ENCODE measurements around the gene YARS1.
"Not testable (repeated sequence)": the region's sequence is repeated elsewhere in the genome, so short reads cannot be mapped to it uniquely, and the experiment has no call there.

YARS1 gene

GRCh38 chr1:32813941-32814739 is 3.0 kb downstream of the YARS1 start:
- WGBS, 2 experiments (ENCODE audit: insufficient coverage in 2 of 2): 91 to 92% methylated on average over 10 of the region's 11 CpGs
- H3K4me1 ChIP-seq (ENCODE audit: control insufficient read depth, insufficient read depth, low read length, poor library complexity, severe bottlenecking): peaks cover 9% of the 10 kb centered on the region
- H3K4me3 ChIP-seq (ENCODE audit: extremely low read depth, insufficient read depth, low read length, poor library complexity, severe bottlenecking): no peak overlapping the region
- H3K36me3 ChIP-seq (ENCODE audit: control insufficient read depth, insufficient read depth, low read length): peaks cover 57% of the 10 kb centered on the region
- no peak overlapping the region for H3K27ac ChIP-seq (ENCODE audit: low read depth, low read length, severe bottlenecking)
- no peaks in the 10 kb centered on the region for H3K9me3 ChIP-seq (ENCODE audit: control insufficient read depth, low read length)

GRCh38 chr1:32811917-32812316 is 5.2 kb downstream of the YARS1 start:
- H3K9me3 ChIP-seq (ENCODE audit: control insufficient read depth, low read length): no peaks in the 10 kb centered on the region
- H3K4me1 ChIP-seq (ENCODE audit: control insufficient read depth, insufficient read depth, low read length, poor library complexity, severe bottlenecking): peaks cover 4% of the 10 kb centered on the region
- peaks cover 79% of the 10 kb centered on the region for H3K36me3 ChIP-seq (ENCODE audit: control insufficient read depth, insufficient read depth, low read length)
- no peak overlapping the region for H3K4me3 ChIP-seq (ENCODE audit: extremely low read depth, insufficient read depth, low read length, poor library complexity, severe bottlenecking)
- WGBS, 2 experiments (ENCODE audit: insufficient coverage in 2 of 2): 100% methylated on average over 1 to 3 of the region's 3 CpGs
- no peak overlapping the region for H3K27ac ChIP-seq (ENCODE audit: low read depth, low read length, severe bottlenecking)

- Histone ChIP-seq H3K9me3 (ENCODE audit: control insufficient read depth, low read length) (no peaks in the 10 kb centered on the region), H3K27ac (ENCODE audit: low read depth, low read length, severe bottlenecking) (no peak overlapping the region), H3K4me1 (ENCODE audit: control insufficient read depth, insufficient read depth, low read length, poor library complexity, severe bottlenecking) (peaks cover 4% of the 10 kb centered on the region), H3K36me3 (ENCODE audit: control insufficient read depth, insufficient read depth, low read length) (peaks cover 86% of the 10 kb centered on the region), H3K4me3 (ENCODE audit: extremely low read depth, insufficient read depth, low read length, poor library complexity, severe bottlenecking) (no peak overlapping the region)
- 77 to 93% methylated on average over 8 of the region's 9 CpGs for WGBS, 2 experiments (ENCODE audit: insufficient coverage in 2 of 2)
Observed at GRCh38 chr1:32811265-32811664, 5.9 kb downstream of the YARS1 start.

- H3K27ac ChIP-seq (ENCODE audit: low read depth, low read length, severe bottlenecking): no peak overlapping the region
- peaks cover 91% of the 10 kb centered on the region for H3K36me3 ChIP-seq (ENCODE audit: control insufficient read depth, insufficient read depth, low read length)
- no peaks in the 10 kb centered on the region for H3K9me3 ChIP-seq (ENCODE audit: control insufficient read depth, low read length)
- H3K4me1 ChIP-seq (ENCODE audit: control insufficient read depth, insufficient read depth, low read length, poor library complexity, severe bottlenecking): peaks cover 4% of the 10 kb centered on the region
- H3K4me3 ChIP-seq (ENCODE audit: extremely low read depth, insufficient read depth, low read length, poor library complexity, severe bottlenecking): no peak overlapping the region
- WGBS, 2 experiments (ENCODE audit: insufficient coverage in 2 of 2): 92 to 95% methylated on average over 3 to 5 of the region's 5 CpGs
Observed at GRCh38 chr1:32810358-32810757, 6.8 kb downstream of the YARS1 start.

GRCh38 chr1:32808580-32808979 is 8.6 kb downstream of the YARS1 start:
- H3K9me3 ChIP-seq (ENCODE audit: control insufficient read depth, low read length): no peaks in the 10 kb centered on the region
- no peak overlapping the region for H3K4me3 ChIP-seq (ENCODE audit: extremely low read depth, insufficient read depth, low read length, poor library complexity, severe bottlenecking)
- WGBS, 2 experiments (ENCODE audit: insufficient coverage in 2 of 2): 83 to 92% methylated on average over 1 to 2 of the region's 4 CpGs
- H3K4me1 ChIP-seq (ENCODE audit: control insufficient read depth, insufficient read depth, low read length, poor library complexity, severe bottlenecking): peaks cover 4% of the 10 kb centered on the region
- no peak overlapping the region for H3K27ac ChIP-seq (ENCODE audit: low read depth, low read length, severe bottlenecking)
- peaks cover 83% of the 10 kb centered on the region for H3K36me3 ChIP-seq (ENCODE audit: control insufficient read depth, insufficient read depth, low read length)

DNA sequence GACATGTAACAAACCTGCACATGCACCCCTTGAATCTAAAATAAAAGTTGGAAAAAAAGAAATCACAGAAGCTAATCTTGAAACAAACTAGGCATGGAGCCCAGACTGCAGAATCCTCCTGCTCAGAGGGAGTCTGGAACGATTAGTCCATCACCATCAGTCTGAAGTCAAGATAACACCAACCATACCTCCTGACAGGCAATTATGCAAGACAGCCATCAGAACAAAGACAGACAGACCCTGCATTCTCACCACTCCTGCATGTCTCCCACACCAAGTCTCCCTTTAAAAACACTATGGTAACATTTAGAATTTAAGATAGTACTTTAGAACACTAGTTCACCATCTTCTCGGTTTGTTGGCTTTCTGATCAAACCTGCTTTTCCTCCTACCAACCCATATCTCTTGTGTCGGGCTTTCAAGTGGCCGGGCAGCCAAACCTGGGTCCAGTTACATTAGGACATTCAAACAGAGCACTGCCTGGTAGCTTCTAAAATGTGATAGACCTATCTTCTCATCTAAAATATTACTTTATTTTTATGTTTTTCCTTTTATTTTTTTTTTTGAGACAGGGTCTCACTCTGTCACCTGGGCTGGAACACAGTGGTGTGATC is 10.1 kb downstream of the YARS1 start:
- H3K36me3 ChIP-seq (ENCODE audit: control insufficient read depth, insufficient read depth, low read length): peaks cover 92% of the 10 kb centered on the region
- 95 to 100% methylated on average over 1 to 4 of the region's 4 CpGs for WGBS, 2 experiments (ENCODE audit: insufficient coverage in 2 of 2)
- no peak overlapping the region for H3K27ac ChIP-seq (ENCODE audit: low read depth, low read length, severe bottlenecking)
- no peaks in the 10 kb centered on the region for H3K9me3 ChIP-seq (ENCODE audit: control insufficient read depth, low read length)
- H3K4me1 ChIP-seq (ENCODE audit: control insufficient read depth, insufficient read depth, low read length, poor library complexity, severe bottlenecking): peaks cover 4% of the 10 kb centered on the region
- no peak overlapping the region for H3K4me3 ChIP-seq (ENCODE audit: extremely low read depth, insufficient read depth, low read length, poor library complexity, severe bottlenecking)

- Histone ChIP-seq H3K27ac (ENCODE audit: low read depth, low read length, severe bottlenecking) (no peak overlapping the region), H3K4me3 (ENCODE audit: extremely low read depth, insufficient read depth, low read length, poor library complexity, severe bottlenecking) (no peak overlapping the region), H3K36me3 (ENCODE audit: control insufficient read depth, insufficient read depth, low read length) (peaks cover 92% of the 10 kb centered on the region), H3K4me1 (ENCODE audit: control insufficient read depth, insufficient read depth, low read length, poor library complexity, severe bottlenecking) (no peaks in the 10 kb centered on the region), H3K9me3 (ENCODE audit: control insufficient read depth, low read length) (no peaks in the 10 kb centered on the region)
- 93 to 98% methylated on average over 3 to 4 of the region's 6 CpGs for WGBS, 2 experiments (ENCODE audit: insufficient coverage in 2 of 2)
Observed at GRCh38 chr1:32806290-32806689, 10.9 kb downstream of the YARS1 start.

DNA sequence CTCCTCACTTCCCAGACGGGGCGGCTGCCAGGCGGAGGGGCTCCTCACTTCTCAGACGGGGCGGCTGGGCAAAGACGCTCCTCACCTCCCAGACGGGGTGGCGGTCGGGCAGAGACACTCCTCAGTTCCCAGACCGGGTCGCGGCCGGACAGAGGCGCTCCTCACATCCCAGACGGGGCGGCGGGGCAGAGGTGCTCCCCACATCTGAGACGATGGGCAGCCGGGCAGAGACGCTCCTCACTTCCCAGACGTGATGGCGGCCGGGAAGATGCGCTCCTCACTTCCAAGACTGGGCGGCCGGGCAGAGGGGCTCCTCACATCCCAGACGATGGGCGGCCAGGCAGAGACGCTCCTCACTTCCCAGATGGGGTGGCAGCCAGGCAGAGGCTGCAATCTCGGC is 12.7 kb downstream of the YARS1 start:
- H3K4me1 ChIP-seq (ENCODE audit: control insufficient read depth, insufficient read depth, low read length, poor library complexity, severe bottlenecking); H3K9me3 ChIP-seq (ENCODE audit: control insufficient read depth, low read length); H3K27ac ChIP-seq (ENCODE audit: low read depth, low read length, severe bottlenecking); H3K4me3 ChIP-seq (ENCODE audit: extremely low read depth, insufficient read depth, low read length, poor library complexity, severe bottlenecking): not testable (repeated sequence)
- 95 to 97% methylated on average over 14 to 15 of the region's 30 CpGs for WGBS, 2 experiments (ENCODE audit: insufficient coverage in 2 of 2)
- H3K36me3 ChIP-seq (ENCODE audit: control insufficient read depth, insufficient read depth, low read length): peaks cover 86% of the 10 kb centered on the region

- H3K9me3 ChIP-seq (ENCODE audit: control insufficient read depth, low read length): no peaks in the 10 kb centered on the region
- 96 to 97% methylated on average over 6 of the region's 9 CpGs for WGBS, 2 experiments (ENCODE audit: insufficient coverage in 2 of 2)
- no peaks in the 10 kb centered on the region for H3K4me1 ChIP-seq (ENCODE audit: control insufficient read depth, insufficient read depth, low read length, poor library complexity, severe bottlenecking)
- H3K27ac ChIP-seq (ENCODE audit: low read depth, low read length, severe bottlenecking): no peak overlapping the region
- peaks cover 83% of the 10 kb centered on the region for H3K36me3 ChIP-seq (ENCODE audit: control insufficient read depth, insufficient read depth, low read length)
- no peak overlapping the region for H3K4me3 ChIP-seq (ENCODE audit: extremely low read depth, insufficient read depth, low read length, poor library complexity, severe bottlenecking)
Observed at GRCh38 chr1:32801096-32801715, 16.0 kb downstream of the YARS1 start.

DNA sequence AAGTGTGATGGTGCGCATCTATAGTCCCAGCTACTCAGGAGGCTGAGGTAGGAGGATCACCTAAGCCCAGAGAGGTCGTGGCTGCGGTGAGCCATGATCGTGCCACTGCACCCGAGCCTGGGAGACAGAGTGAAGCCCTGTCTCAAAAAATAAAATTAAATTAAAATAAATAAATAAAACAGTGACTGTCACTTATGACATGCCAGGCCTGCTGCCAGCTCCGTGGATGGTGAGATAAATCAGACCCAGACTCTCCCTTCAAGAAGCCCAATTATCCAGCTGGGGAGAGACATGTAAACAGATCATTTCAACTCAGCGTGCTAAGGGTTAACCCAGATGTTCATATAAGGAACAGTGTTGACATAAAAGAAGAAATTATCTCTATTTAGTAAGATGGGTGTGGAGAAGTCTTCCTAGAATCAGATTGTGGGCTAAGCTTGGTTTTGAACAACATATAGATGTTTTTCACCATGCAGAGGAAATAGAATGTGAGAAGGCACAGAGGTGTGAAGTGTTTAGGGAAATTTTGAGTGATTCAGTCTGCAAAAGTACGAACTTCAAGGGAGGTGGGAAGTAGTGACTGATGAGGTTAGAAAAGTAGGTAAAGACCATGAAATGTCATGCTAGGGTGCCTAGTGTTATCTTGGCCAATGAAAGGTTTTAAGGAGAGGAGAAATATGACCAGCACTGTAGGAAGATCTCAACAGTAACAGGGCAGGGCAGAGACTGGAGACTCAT is 18.3 kb downstream of the YARS1 start:
- WGBS, 2 experiments (ENCODE audit: insufficient coverage in 2 of 2): 81 to 94% methylated on average over 2 to 6 of the region's 8 CpGs
- no peak overlapping the region for H3K27ac ChIP-seq (ENCODE audit: low read depth, low read length, severe bottlenecking)
- H3K36me3 ChIP-seq (ENCODE audit: control insufficient read depth, insufficient read depth, low read length): peaks cover 89% of the 10 kb centered on the region

More for the DNA sequence above, 18.3 kb downstream of the YARS1 start:
- no peaks in the 10 kb centered on the region for H3K4me1 ChIP-seq (ENCODE audit: control insufficient read depth, insufficient read depth, low read length, poor library complexity, severe bottlenecking)
- H3K4me3 ChIP-seq (ENCODE audit: extremely low read depth, insufficient read depth, low read length, poor library complexity, severe bottlenecking): no peak overlapping the region
- H3K9me3 ChIP-seq (ENCODE audit: control insufficient read depth, low read length): no peaks in the 10 kb centered on the region

All from mesodermal cell (in vitro differentiated cells).